GM21447 (cell line): ENCODE measurements around the gene TNFRSF1A.
"Not testable (repeated sequence)": the region's sequence is repeated elsewhere in the genome, so short reads cannot be mapped to it uniquely, and the experiment has no call there.

ENCODE experiments used
- ATAC-seq: cut with Tn5 transposase; IDR thresholded peaks from one replicate; pipeline ENCODE4 v1.9.1; 2021; ENCODE audit not compliant: unreplicated experiment

TNFRSF1A gene

GRCh38 chr12:6307529-6307928 lies 34.3 kb downstream of the TNFRSF1A start:
- no peak for ATAC-seq

- ATAC-seq, result no peak
Measured at GRCh38 chr12:6306599-6307220, 35.2 kb downstream of the TNFRSF1A start.

- ATAC-seq, result no peak
Measured at GRCh38 chr12:6306151-6306550, 35.7 kb downstream of the TNFRSF1A start.

- ATAC-seq, result no peak
Measured at GRCh38 chr12:6303071-6303470, 38.8 kb downstream of the TNFRSF1A start.

GRCh38 chr12:6302621-6303020 lies 39.3 kb downstream of the TNFRSF1A start:
- ATAC-seq, result no peak

- ATAC-seq, result no peak
Measured at GRCh38 chr12:6301721-6302120, 40.2 kb downstream of the TNFRSF1A start.

GRCh38 chr12:6297170-6297569 lies 44.7 kb downstream of the TNFRSF1A start:
- ATAC-seq, result no peak

- ATAC-seq, result no peak
Measured at GRCh38 chr12:6295094-6295811, 46.6 kb downstream of the TNFRSF1A start.

- no peak for ATAC-seq
Measured at GRCh38 chr12:6294156-6295093, 47.5 kb downstream of the TNFRSF1A start.

- no peak for ATAC-seq
Measured at GRCh38 chr12:6292606-6293005, 49.3 kb downstream of the TNFRSF1A start.

GRCh38 chr12:6289906-6290305 lies 52.0 kb downstream of the TNFRSF1A start:
- not testable (repeated sequence) for ATAC-seq

DNA sequence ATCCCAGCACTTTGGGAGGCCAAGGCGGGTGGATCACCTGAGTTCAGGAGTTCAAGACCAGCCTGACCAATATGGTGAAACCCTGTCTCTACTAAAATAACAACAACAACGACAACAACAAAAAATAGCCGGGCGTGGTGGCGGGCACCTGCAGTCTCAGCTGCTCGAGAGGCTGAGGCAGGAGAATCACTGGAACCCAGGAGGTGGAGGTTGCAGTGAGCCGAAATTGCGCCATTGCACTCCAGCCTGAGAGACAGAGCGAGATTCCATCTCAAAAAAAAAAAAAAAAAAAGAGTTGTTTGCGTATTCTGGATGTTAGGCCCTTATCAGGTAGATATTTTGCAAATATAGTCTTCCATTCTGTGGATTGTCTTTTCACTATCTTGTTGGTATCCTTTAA lies 52.8 kb downstream of the TNFRSF1A start:
- ATAC-seq, result not testable (repeated sequence)

GRCh38 chr12:6288235-6288634 lies 53.6 kb downstream of the TNFRSF1A start:
- no peak for ATAC-seq

DNA sequence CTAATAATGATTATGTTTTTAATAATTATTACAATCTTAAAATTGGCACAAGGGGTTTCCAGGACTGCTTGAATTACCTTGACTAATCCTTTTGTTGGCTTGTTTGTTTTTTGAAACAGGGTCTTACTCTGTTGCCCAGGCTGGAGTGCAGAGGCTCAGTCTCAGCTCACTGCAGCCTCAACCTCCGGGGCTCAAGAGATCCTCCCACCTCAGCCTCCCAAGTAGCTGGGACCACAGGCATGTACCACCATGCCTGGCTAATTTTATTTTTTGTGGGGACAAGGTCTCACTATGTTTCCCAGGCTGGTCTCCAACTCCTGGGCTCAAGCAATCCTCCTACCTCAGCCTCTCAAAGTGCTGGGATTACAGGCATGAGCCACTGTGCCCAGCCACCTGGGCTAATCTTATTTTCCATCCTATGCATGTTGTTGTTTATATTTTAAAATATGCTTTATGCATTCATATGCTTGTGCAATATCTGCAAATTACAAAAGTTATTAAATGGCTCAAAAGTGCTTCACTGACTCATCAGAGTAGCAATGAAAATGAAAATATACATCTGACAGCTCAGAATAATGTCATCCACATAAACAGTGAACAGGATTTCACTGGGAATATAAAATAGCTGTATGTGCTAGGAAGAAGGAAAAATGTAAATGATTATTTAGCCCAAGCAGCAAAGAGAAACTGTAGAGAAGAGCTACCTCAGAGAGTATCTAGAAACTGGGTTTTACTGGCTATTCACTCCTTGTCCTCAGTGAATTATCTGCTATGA lies 56.2 kb downstream of the TNFRSF1A start:
- ATAC-seq, result no peak

DNA sequence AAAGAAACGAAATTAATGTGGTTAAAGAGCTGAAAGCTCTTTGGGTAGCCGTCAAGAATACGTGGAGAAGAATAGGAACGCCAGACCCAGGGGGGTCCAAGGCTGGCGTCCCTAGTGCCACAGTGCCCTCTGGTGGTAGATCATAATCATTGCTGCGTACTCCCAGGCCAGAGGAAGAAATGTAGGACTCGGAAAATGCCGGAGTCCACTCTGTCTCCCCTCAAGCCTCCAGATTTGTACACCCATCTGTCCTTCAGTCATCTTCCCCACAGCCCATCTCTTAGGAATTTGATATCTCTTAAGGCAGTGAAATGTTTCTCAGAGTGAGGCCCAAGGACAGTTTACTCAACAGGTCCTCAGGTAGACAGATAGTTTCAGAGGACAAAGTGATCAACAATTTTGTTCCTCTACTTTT lies 56.8 kb downstream of the TNFRSF1A start:
- ATAC-seq, result no peak

DNA sequence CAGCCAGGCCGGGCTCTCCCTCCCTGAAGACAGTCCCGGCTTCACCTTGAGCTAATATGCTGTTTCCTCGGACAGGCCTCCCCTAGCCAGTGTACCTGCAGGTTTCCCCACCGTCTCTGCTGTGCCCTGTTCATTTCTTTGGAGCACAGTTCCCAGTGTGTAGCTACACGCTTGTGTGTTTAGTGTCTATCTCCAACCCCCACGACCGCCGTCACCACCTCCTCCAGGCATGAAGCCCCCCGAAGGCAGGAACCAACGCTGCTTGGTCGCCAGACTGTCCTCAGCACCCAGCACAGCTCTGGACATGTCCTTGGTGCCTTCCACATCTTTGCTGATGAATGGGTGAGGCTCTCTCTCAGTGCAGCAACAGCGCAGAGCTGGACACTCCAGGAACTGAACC lies 57.6 kb downstream of the TNFRSF1A start:
- no peak for ATAC-seq

DNA sequence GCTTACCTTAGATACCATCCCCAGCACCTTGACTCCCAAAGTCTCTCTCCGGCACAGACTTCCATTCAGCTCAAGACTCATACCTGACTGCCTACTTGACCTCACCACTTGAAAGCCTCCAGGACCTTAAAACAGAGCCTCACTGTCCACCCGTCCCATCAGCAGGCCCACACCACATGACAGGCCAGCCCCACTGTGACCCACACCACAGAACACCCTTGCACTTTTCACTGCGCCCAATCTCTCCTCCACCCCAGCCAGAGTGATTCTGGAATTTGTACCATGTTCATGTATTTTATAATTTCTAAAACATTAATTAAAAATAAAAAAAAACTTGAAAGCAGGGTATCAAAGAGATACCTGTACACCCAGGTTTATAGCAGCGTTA lies 59.4 kb downstream of the TNFRSF1A start:
- ATAC-seq, result no peak

DNA sequence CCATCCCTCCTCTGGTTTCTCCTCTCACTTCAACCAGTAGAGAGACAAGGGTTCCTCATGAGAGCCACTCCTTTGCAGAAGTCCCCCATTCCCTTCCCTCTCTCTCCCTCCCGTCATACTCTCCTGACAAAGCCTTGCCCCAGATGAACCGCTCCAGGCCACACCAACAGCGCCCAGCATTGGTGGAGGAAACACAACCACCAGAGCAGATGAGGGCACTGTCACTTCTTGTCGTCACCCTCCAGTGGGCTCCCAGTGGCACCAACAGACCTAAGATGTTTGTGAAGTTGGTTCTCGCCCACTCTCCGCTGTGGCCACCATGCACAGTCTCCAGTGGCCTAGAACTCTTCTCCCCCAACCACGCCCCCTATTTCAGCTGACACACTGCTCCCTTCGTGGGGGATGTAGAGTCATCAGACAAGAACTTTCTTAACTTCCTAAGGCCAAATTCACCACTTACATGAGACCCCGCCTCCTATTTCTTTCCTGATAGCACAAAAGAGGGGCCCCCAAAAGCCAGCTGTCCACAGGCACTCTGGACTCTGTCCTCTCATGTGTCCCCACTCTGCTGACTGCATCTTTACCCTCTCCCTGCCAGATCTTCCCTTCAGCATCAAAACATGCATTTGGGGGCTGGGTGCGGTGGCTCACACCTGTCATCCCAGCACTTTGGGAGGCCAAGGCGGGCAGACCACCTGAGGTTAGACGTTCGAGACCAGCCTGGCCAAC lies 60.6 kb downstream of the TNFRSF1A start:
- no peak for ATAC-seq

GRCh38 chr12:6280672-6281071 lies 61.2 kb downstream of the TNFRSF1A start:
- no peak for ATAC-seq

DNA sequence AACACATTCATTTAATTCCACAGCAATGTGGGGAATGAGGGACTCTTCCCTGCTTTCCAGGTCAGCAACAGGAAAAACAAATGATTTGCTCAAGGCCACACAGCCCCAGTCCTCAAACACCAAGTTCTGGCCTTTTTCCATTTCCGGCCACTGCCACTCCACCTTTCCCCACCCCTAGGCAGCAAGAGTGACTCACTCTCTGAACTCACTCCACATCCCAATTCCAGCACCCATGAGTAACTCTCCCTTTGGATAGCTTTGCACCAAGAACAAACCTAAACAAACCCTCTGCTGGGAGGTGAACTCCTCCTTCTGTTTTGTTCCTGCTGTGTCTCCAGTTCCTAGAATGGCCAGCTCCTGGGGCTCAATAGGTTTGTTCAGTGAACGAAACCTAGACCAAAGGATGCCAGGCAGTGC lies 61.8 kb downstream of the TNFRSF1A start:
- ATAC-seq, result no peak
